Keratinocyte (primary cell): ENCODE results near the gene CHAC2. TPM values are rescaled to one million over a fixed set of nuclear protein-coding genes. Genes with fewer than 3 reads are reported as not detected.

ENCODE experiments used
- DNase-seq: peaks from one replicate; pipeline ENCODE4 v3.0.0-alpha.2; 2011; ENCODE audit warnings: low read depth, missing footprints, low spot score
- FAIRE-seq: peaks from 2 replicates; lab custom pipeline; 2011; peaks lifted over from hg19 to GRCh38; lab: Jason Lieb, UNC
- H2AFZ ChIP-seq: 2 replicates; pipeline ENCODE4 v1.6.0; 2012; ENCODE audit warnings: low read length, control low read depth, inconsistent platforms; ENCODE audit not compliant: control insufficient read depth
- H3K27ac ChIP-seq: 2 replicates; pipeline ENCODE4 v1.5.1; 2011; ENCODE audit warnings: low read length; ENCODE audit not compliant: control insufficient read depth, insufficient read depth
- H3K27me3 ChIP-seq: 3 replicates; pipeline ENCODE4 v1.6.0; 2011; ENCODE audit warnings: low read length; ENCODE audit not compliant: control insufficient read depth, insufficient read depth; ENCODE audit errors: extremely low read depth
- H3K36me3 ChIP-seq, 2 experiments: 2 replicates in 1 of 2; 3 replicates in 1 of 2; pipeline ENCODE4 v1.5.1; 2011; ENCODE audit warnings: low read length in 2 of 2, mild to moderate bottlenecking in 1 of 2; ENCODE audit not compliant: control insufficient read depth in 2 of 2, insufficient read depth in 2 of 2; ENCODE audit errors: extremely low read depth in 1 of 2
- H3K4me1 ChIP-seq: 3 replicates; pipeline ENCODE4 v1.5.1; 2011; ENCODE audit warnings: low read length; ENCODE audit not compliant: control insufficient read depth, insufficient read depth; ENCODE audit errors: extremely low read depth
- H3K4me2 ChIP-seq: 3 replicates; pipeline ENCODE4 v1.6.0; 2011; ENCODE audit warnings: low read depth, low read length; ENCODE audit not compliant: control insufficient read depth, insufficient read depth; ENCODE audit errors: extremely low read depth
- H3K4me3 ChIP-seq, 3 experiments: fragments of 200-600 bp in 1 of 3; sonication (generic) in 1 of 3; 2 replicates in 2 of 3; 3 replicates in 1 of 3; pipeline ENCODE4 v1.5.1; 2011 to 2016; ENCODE audit warnings: low read length in 3 of 3, mild to moderate bottlenecking in 3 of 3, control low read depth in 2 of 3, inconsistent platforms in 1 of 3, low read depth in 1 of 3, mixed read lengths in 1 of 3, mixed run types in 1 of 3, moderate library complexity in 1 of 3; ENCODE audit not compliant: control insufficient read depth in 2 of 3, insufficient read depth in 2 of 3; ENCODE audit errors: extremely low read depth in 1 of 3
- H3K79me2 ChIP-seq: 2 replicates; pipeline ENCODE4 v1.6.0; 2012; ENCODE audit warnings: low read length; ENCODE audit not compliant: control insufficient read depth, insufficient read depth
- H3K9ac ChIP-seq: 3 replicates; pipeline ENCODE4 v1.6.0; 2011; ENCODE audit warnings: low read length; ENCODE audit not compliant: control insufficient read depth, insufficient read depth; ENCODE audit errors: extremely low read depth
- H3K9me1 ChIP-seq: 3 replicates; pipeline ENCODE4 v1.6.0; 2011; ENCODE audit warnings: low read length; ENCODE audit not compliant: control insufficient read depth, insufficient read depth; ENCODE audit errors: extremely low read depth
- H3K9me3 ChIP-seq: 2 replicates; pipeline ENCODE4 v1.5.1; 2012; ENCODE audit warnings: low read depth, low read length; ENCODE audit not compliant: control insufficient read depth
- H4K20me1 ChIP-seq: 3 replicates; pipeline ENCODE4 v1.6.0; 2011; ENCODE audit warnings: low read length; ENCODE audit not compliant: control insufficient read depth, insufficient read depth; ENCODE audit errors: extremely low read depth
- EZH2 ChIP-seq: IDR thresholded peaks from one replicate; pipeline ENCODE4 v1.6.1; 2012; ENCODE audit warnings: inconsistent platforms, mild to moderate bottlenecking, low read length, moderate library complexity
- dilution Hi-C: fragments of 300-500 bp; cut with MboI; formaldehyde crosslinking; loops from one replicate; pipeline ENCODE4 v1.7.0; 2020; ENCODE audit warnings: low sequenced_read_pairs; ENCODE audit not compliant: extremely low pct_ligation_motif_present
- polyA plus RNA-seq, 5 experiments: library from polyadenylated mRNA; depleted of rRNA in 3 of 5; stranded (reverse) in 3 of 5; stranded (forward) in 1 of 5; unstranded in 1 of 5; fragments of >200 nt; gene quantifications; 1 replicate in 1 of 5; 2 replicates in 3 of 5; 3 replicates in 1 of 5; pipeline versions ENCODE4 v1.2.1 to v1.2.3, GENCODE V29; 2011 to 2012; ENCODE audit warnings: missing spikeins in 2 of 5, low read depth in 1 of 5, low replicate concordance in 1 of 5
- TF ChIP-seq, protein P1 (sequence below), 3 experiments: IDR thresholded peaks in 1 of 3; conservative IDR thresholded peaks in 1 of 3; optimal IDR thresholded peaks in 1 of 3; 2 replicates in 2 of 3; 3 replicates in 1 of 3; pipeline versions ENCODE3 to v1.5.1; 2011; ENCODE audit warnings: low read length in 3 of 3, mild to moderate bottlenecking in 3 of 3, moderate library complexity in 2 of 3, control low read depth in 1 of 3, inconsistent platforms in 1 of 3; ENCODE audit not compliant: insufficient read depth in 2 of 3; ENCODE audit errors: extremely low read depth in 1 of 3

Gene CHAC2
- polyA plus RNA-seq, 1 donor (not counting 4 experiments of a cell fraction or from before 2014, with no cell fraction given), result 10.9 TPM

DNA sequence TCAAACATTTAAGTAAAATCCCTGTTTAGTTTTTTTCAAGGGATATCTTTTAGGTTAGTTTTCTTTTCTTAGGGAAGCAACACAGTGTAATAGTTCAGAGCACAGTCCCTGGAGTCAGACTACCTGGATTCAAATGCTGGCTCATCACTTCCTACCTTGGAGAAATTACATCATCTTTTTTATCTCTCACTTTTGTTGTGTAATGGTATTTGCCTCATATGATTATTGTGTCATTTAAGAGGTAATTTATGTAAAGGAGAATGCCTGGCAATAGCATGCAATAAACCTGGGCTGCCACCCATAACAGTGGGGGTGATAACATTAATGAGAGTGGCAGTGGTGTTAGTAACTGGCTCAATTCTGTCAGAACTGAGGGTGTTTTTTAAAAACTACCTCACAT lies 45.5 kb downstream of the CHAC2 start:
- no peak for FAIRE-seq
- H3K27me3 ChIP-seq, result no peaks in the 10 kb centered on the region
- no peaks in the 10 kb centered on the region for H4K20me1 ChIP-seq
- no peak overlapping the region for H3K9ac ChIP-seq
- H3K36me3 ChIP-seq, result peaks cover 0 to 13% of the 10 kb centered on the region in 2 experiments
- H3K9me1 ChIP-seq, result no peaks in the 10 kb centered on the region
- no peak for DNase-seq
- H2AFZ ChIP-seq, result no peak overlapping the region
- H3K4me2 ChIP-seq, result no peak overlapping the region
- H3K27ac ChIP-seq, result no peak overlapping the region
- H3K79me2 ChIP-seq, result no peaks in the 10 kb centered on the region
- dilution Hi-C loops, result no loop called here
- no peaks in the 10 kb centered on the region for H3K9me3 ChIP-seq
- no peak for TF ChIP-seq EZH2
- TF ChIP-seq, protein P1, sequence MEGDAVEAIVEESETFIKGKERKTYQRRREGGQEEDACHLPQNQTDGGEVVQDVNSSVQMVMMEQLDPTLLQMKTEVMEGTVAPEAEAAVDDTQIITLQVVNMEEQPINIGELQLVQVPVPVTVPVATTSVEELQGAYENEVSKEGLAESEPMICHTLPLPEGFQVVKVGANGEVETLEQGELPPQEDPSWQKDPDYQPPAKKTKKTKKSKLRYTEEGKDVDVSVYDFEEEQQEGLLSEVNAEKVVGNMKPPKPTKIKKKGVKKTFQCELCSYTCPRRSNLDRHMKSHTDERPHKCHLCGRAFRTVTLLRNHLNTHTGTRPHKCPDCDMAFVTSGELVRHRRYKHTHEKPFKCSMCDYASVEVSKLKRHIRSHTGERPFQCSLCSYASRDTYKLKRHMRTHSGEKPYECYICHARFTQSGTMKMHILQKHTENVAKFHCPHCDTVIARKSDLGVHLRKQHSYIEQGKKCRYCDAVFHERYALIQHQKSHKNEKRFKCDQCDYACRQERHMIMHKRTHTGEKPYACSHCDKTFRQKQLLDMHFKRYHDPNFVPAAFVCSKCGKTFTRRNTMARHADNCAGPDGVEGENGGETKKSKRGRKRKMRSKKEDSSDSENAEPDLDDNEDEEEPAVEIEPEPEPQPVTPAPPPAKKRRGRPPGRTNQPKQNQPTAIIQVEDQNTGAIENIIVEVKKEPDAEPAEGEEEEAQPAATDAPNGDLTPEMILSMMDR (optimal IDR thresholded peaks at IDR 0.05 in 1 of 3, IDR thresholded peaks at IDR 0.05 in 1 of 3, conservative IDR thresholded peaks at IDR 0.05 in 1 of 3; ENCODE audit: extremely low read depth in 1 of 3, insufficient read depth in 2 of 3, low read length in 3 of 3), result no peak
- no peak overlapping the region for H3K4me3 ChIP-seq
- no peaks in the 10 kb centered on the region for H3K4me1 ChIP-seq

DNA sequence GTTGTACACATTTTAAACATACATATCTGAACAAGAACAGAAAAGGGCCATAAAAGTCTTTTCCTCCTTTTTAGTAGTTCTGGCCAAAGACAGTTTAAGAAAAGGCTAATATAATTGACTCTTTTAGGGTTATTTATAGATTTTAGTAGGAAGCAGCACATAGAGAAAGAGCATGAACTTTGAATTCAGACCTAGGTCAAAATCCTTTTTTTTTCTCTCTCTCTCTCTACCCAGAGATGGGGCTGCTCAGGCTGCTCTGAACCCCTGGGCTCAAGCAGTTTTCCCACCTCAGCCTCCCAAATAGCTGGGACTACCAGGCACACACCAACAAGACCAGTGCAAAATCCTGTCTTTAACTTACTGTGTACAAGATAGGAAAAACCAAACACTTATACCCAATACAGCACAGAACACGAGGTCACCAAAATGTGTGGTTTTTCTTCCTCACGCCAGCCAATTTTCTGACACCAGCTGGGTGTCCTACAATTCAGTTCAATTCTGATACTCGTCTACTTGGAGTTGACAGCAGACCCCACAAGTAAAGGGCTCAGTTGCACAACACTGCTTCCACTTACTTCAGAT lies 51.3 kb downstream of the CHAC2 start:
- DNase-seq, result no peak
- H2AFZ ChIP-seq, result no peak overlapping the region
- no peaks in the 10 kb centered on the region for H3K4me1 ChIP-seq
- no peaks in the 10 kb centered on the region for H3K9me3 ChIP-seq
- TF ChIP-seq, protein P1 (optimal IDR thresholded peaks at IDR 0.05 in 1 of 3, IDR thresholded peaks at IDR 0.05 in 1 of 3, conservative IDR thresholded peaks at IDR 0.05 in 1 of 3; ENCODE audit: extremely low read depth in 1 of 3, insufficient read depth in 2 of 3, low read length in 3 of 3), result no peak
- no peak for TF ChIP-seq EZH2
- peaks cover 0 to 7% of the 10 kb centered on the region in 2 experiments for H3K36me3 ChIP-seq
- no peak overlapping the region for H3K4me2 ChIP-seq
- no peak for FAIRE-seq
- H3K4me3 ChIP-seq, result no peak overlapping the region
- no peak overlapping the region for H3K27ac ChIP-seq
- no peak overlapping the region for H3K9ac ChIP-seq
- dilution Hi-C loops, result no loop called here
- H4K20me1 ChIP-seq, result no peaks in the 10 kb centered on the region
- no peaks in the 10 kb centered on the region for H3K27me3 ChIP-seq
- no peaks in the 10 kb centered on the region for H3K79me2 ChIP-seq
- H3K9me1 ChIP-seq, result no peaks in the 10 kb centered on the region
